Bronchial epithelial cell (primary cell): Measurements from ENCODE around the gene MRPL33. TPM values are rescaled to one million over a fixed set of nuclear protein-coding genes. Genes with fewer than 3 reads are reported as not detected.

Source experiments
- DNase-seq: peaks from one replicate; pipeline ENCODE4 v3.0.0-alpha.2; 2010; ENCODE audit warnings: low read depth
- FAIRE-seq: peaks from 2 replicates; lab custom pipeline; 2011; peaks lifted over from hg19 to GRCh38; lab: Jason Lieb, UNC
- H3K27me3 ChIP-seq: 2 replicates; pipeline ENCODE4 v1.5.1; 2011; ENCODE audit warnings: low read length; ENCODE audit not compliant: control insufficient read depth, insufficient read depth
- H3K36me3 ChIP-seq: 2 replicates; pipeline ENCODE4 v1.5.1; 2011; ENCODE audit warnings: low read length; ENCODE audit not compliant: control insufficient read depth, insufficient read depth
- H3K4me3 ChIP-seq: 2 replicates; pipeline ENCODE4 v1.5.1; 2011; ENCODE audit warnings: mild to moderate bottlenecking, low read depth, low read length, control low read depth
- CTCF ChIP-seq: IDR thresholded peaks from 2 replicates; pipeline ENCODE4 v1.5.1; 2011; ENCODE audit warnings: mild to moderate bottlenecking, moderate library complexity, low read length, control low read depth, inconsistent platforms; ENCODE audit not compliant: insufficient read depth, severe bottlenecking
- total RNA-seq: library from RNA; depleted of rRNA; stranded (reverse); fragments of >200 nt; gene quantifications from 2 replicates; pipeline ENCODE4 v1.2.1, GENCODE V29; 2014

MRPL33 gene
- total RNA-seq, 1 donor from 2014 or later = 11.3 TPM

DNA sequence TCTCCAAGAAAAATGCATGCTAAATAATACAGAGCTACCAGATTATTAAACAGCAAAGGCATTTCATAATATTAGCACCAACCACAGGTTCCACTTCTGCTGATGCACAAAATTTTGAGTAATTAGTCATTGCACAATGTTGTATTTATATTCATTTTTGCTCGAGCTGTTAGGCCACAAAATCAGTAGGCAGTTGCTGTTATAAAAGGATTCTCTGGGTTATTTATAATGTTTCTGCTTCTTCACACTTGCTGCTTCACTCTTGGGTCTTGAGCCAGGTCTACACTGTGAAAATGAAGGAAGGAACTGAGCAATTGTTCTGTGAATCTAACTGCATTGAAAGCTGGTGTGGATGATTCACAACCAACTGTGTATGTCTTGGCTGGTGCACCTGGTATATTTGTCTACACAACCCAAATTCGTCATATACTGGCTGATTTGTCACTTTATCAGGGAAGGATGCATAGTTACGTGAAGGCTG is 38.3 kb downstream of the MRPL33 start:
- Histone ChIP-seq H3K27me3 (no peaks in the 10 kb centered on the region), H3K4me3 (no peak overlapping the region), H3K36me3 (no peaks in the 10 kb centered on the region)
- peak; percentile 28 for FAIRE-seq
- peak; percentile 93 for DNase-seq
- TF ChIP-seq CTCF = no peak

- no peaks in the 10 kb centered on the region for H3K36me3 ChIP-seq
- no peak for TF ChIP-seq CTCF
- no peaks in the 10 kb centered on the region for H3K27me3 ChIP-seq
- no peak overlapping the region for H3K4me3 ChIP-seq
- FAIRE-seq (no peak), DNase-seq (no peak)
These were observed 38.9 kb downstream of the MRPL33 start for GRCh38 chr2:27810455-27810854.

DNA sequence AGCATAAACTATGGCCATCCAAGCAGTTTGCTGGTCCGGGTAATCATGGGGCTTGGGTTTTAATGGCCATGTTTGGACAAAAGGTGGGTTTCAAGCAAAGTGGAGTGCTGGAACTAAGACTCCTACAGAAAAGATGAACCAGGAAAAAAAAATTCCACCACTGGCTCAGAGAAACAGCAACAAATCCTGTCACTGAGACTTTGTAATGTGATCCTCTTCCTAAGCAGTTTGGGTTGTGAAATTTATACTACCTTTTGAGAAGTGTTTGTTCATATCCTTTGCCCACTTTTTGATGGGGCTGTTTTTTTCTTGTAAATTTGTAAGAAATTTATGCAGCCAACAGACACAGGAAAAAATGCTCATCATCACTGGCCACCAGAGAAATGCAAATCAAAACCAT is 40.2 kb downstream of the MRPL33 start:
- no peak overlapping the region for H3K4me3 ChIP-seq
- FAIRE-seq = no peak
- no peak for TF ChIP-seq CTCF
- DNase-seq = no peak
- no peaks in the 10 kb centered on the region for H3K27me3 ChIP-seq
- H3K36me3 ChIP-seq = no peaks in the 10 kb centered on the region

DNA sequence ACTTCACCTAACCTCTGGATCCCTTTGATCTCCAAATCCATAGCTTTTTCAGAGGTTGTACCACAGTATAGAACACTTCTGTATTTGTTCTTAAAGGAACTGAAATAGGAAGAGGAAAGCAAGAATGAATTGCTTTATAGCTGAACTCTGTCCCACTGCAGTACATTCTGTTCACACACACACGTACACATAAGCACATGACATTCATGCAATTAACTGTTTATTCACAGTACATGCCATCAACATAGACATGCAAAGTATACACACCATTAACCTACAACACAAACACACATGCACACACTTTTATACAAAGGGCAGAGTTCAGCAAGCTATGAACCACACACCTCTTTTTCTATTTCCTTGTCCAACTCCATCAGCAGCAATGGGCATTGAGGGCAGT is 43.2 kb downstream of the MRPL33 start:
- Histone ChIP-seq H3K36me3 (no peaks in the 10 kb centered on the region), H3K4me3 (no peak overlapping the region), H3K27me3 (no peaks in the 10 kb centered on the region)
- DNase-seq (no peak), FAIRE-seq (no peak)
- no peak for TF ChIP-seq CTCF

DNA sequence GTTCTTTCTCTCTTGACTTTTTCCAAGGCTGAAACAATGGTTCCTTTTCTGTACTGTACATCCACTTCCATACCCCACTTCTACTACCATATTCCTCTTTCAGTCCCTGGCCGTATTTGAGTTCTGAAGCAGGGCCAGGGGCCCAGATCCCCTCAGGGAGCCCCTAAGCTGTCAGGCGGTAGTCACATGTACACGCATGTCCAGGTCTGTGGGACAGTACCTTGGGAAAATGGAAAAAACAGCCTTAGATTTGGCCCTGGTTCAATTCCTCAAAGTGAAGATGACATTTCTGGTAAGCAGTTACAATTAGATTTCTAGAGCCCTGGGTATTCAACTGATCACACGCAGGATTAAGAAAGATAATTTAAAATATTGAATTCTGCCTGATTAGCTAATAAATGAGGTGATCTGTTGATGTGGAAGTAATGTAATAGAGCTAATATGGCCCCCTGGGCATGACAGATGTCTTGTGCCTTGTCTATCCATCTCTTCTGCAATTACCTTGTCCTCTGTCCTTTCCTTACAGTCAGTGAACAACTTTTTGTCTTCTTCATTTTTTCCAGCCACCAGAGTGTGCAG is 44.4 kb downstream of the MRPL33 start:
- Histone ChIP-seq H3K4me3 (no peak overlapping the region), H3K27me3 (no peaks in the 10 kb centered on the region), H3K36me3 (no peaks in the 10 kb centered on the region)
- DNase-seq = no peak
- no peak for FAIRE-seq
- no peak for TF ChIP-seq CTCF

- H3K36me3 ChIP-seq = no peaks in the 10 kb centered on the region
- H3K27me3 ChIP-seq = no peaks in the 10 kb centered on the region
- no peak overlapping the region for H3K4me3 ChIP-seq
- no peak for TF ChIP-seq CTCF
- FAIRE-seq (no peak), DNase-seq (no peak)
These were observed 50.5 kb downstream of the MRPL33 start for GRCh38 chr2:27822049-27822448.
